HS-5 (cell line): ENCODE measurements around the gene ELL.

Experiments used
- DNase-seq: peaks from one replicate; pipeline ENCODE4 v3.0.0-alpha.2; 2012; ENCODE audit warnings: low read depth

ELL gene

DNA sequence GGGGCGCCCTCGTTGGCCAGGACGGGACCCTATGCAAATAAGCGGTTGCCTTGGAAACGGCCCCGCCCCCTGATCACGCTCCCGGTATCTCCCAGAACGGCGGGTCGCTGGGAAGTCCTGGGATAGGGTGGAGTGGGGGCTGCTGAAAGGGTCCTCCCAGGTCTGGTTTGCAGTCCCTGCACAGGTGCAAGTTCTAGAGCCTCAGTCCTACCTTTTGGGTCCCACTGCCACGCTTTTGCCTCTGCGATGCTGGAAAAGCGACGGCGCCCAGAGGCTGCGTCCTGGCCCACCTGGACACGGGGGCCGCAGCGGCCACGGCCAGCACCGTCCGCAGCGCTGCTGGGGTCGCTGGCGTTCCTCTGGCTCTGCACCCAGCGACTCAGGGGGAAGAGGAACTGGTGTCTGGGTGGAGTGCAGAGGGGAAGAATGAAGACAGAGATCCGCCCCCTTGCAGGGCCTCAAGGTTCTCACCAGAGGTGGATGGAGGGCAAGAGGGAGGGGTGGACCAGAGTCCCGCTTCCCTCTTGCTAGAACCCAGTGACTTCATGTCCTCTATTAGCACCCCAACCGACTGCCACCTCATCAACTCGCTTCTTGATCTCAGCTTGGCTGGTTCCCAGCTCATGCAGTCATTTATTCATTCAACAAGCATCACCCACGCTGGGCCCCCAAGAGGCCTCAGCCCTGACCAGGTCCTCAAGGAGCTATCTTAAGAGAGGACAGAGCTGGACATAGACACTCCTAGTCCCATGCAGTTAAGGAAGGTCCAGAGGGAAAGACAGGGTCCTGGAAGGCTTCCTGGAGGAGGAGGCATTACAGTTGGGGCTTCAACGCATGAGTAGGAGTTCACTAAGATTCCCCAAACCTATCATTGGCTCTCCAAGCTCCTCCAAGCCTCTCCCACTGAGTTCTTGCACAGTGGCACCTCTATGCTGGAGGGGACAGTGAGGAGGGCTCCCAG lies 124.3 kb downstream of the ELL start, which contains the start of gene LRRC25:
TSS of gene LRRC25 (minus strand) at position 381 of the 961 bp plus-strand sequence. CDS start 659 bp downstream, outside the sequence.
- no peak for DNase-seq

GRCh38 chr19:18396471-18397241 lies 125.2 kb downstream of the ELL start:
- no peak for DNase-seq

- no peak for DNase-seq
These were observed 128.0 kb downstream of the ELL start for GRCh38 chr19:18393836-18394235.

GRCh38 chr19:18392926-18393325 lies 128.9 kb downstream of the ELL start:
- DNase-seq = no peak
